RPMI8226 (cell line): ENCODE data around the gene ARHGAP28.

ENCODE experiments used
- DNase-seq: peaks from one replicate; pipeline ENCODE4 v3.0.0-alpha.2; 2015

ARHGAP28 gene

GRCh38 chr18:6876641-6877041 lies 147.1 kb downstream of the ARHGAP28 start:
- DNase-seq: no peak

- no peak for DNase-seq
These were observed 147.8 kb downstream of the ARHGAP28 start for GRCh38 chr18:6877288-6877687.

GRCh38 chr18:6878556-6879297 lies 149.2 kb downstream of the ARHGAP28 start:
- no peak for DNase-seq

DNA sequence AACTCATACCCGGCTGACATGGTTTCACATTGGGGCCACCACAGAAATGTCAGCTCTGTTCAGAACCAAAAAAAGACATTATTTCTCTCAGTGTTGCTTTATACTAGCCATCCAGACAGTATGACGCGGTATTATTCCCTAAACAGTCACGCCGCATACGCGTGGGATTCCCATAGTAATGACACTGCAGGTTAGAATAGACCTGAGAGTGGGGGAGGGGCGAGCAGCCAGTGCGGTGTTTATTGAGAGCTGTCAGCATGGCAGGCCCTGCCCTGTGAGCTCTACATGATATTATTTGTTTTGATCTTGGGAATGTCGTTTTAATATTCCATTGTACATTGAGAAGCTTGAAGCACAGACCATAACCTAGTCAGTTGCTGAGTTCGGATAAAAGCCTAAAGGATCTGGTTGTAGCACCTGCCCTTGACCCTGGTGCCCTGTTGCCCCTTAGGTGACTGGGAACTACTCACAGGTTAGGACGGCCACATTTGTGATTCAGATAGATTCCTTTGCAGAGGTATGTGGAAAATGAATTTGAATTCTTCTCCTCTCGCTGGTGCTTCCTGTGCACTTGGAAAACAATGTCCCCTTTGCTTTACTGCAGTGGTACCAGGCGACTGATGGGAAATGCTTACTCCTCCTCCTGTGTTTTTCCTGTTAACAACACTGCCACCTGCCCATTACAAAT lies 150.1 kb downstream of the ARHGAP28 start:
- DNase-seq: no peak

DNA sequence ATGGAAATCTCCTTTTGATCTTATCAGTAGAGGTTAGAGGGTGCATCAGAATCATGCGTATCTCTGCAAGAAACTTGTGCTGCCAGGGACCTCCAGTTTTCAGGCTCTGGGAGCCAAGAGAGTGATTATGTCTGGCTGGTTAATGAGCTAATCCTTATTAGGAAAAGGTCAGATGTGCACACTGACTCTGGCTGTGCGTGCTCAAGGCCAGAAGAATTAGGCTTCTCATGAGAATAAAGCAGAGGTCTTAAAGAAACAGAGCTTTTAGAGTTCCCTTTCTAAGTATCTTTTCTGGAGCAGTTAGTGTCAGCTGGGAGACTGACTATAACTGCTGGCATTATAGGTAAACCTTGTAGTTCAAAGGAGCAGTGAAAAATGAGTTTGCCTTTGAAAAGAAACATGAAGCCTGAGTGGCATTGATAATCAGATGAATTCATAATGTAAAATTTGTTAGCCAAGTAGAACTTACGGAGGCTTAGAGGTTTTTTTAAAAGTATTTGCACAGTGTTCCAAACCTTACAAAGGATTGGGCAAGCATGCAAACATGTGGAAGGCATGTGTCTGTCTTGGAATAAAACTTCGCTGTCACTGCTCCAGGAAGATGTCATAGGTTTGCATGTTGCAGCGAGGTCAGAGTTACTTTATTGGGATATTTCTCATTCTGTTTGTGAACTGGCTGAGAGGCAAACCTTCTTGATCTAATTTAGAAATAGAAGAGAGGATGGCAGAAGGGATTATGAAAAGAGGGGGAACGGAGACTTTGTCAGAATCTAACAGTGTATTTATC lies 151.7 kb downstream of the ARHGAP28 start:
- DNase-seq: no peak

GRCh38 chr18:6882401-6882800 lies 152.9 kb downstream of the ARHGAP28 start:
- no peak for DNase-seq

- DNase-seq: no peak
These were observed 155.5 kb downstream of the ARHGAP28 start for GRCh38 chr18:6885006-6885481.

- DNase-seq: peak; percentile 63
These were observed 156.7 kb downstream of the ARHGAP28 start for GRCh38 chr18:6885992-6886796.

DNA sequence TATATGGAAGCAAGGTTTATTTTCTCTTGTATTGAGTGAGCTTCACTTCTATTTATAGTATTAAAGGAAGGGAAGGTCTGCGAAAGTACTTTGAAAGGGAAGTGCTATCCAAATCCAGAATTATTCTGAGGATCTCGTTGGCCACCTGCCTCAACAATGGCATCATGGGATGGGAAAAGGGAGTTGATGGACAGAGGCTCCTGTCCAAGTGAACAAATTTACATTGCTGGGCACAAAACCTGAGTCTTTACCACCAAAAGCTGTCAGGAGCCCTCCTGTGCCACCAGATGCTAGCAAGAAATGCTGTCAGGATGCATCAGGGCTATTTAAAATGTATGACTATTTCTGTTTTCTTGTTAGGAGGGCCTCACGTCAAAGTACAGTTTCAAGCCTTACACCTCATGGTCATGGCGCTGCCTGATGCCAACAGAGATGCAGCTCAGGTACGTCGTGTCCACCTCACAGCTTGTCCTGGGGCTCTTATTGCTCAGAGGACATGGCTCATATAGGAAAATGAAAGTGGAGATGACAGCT lies 157.3 kb downstream of the ARHGAP28 start:
- DNase-seq: no peak

DNA sequence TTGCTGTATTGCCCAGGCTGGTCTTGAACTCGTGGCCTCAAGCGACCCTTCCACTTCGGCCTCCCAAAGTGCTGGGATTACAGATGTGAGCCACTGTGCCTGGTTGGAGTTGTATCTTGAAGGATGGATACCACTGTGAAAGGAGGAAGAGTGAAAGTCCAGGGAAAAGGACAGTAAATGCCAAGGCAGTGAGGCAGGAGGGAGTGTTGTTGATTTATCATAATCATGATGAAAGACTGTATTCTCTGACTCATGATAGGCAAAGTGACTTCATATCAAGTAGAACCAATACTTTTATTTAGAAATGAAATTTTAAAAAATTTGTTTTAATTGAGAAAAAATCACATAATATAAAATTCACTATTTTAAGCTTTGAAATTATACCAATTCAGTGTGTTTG lies 162.3 kb downstream of the ARHGAP28 start:
- no peak for DNase-seq

GRCh38 chr18:6901286-6901926 lies 171.9 kb downstream of the ARHGAP28 start:
- no peak for DNase-seq

DNA sequence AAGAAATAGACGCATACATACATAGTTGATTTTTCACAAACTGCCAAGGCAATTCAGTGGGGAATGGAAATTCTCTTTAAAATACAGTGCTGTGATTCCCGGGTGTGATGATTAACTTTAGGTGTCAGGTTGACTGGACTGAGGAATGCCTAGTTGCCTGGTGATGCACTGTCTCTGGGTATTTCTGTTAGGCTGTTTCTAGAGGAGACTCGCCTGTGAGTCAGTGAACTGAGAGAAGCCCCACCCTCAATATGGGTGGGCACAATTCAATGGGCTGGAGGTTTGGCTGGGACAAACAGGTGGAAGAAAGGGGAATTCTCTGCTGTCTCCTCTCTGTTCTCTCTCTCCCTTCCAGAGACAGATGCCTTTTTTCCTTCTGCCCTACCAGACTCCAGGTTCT lies 187.6 kb downstream of the ARHGAP28 start:
- no peak for DNase-seq

DNA sequence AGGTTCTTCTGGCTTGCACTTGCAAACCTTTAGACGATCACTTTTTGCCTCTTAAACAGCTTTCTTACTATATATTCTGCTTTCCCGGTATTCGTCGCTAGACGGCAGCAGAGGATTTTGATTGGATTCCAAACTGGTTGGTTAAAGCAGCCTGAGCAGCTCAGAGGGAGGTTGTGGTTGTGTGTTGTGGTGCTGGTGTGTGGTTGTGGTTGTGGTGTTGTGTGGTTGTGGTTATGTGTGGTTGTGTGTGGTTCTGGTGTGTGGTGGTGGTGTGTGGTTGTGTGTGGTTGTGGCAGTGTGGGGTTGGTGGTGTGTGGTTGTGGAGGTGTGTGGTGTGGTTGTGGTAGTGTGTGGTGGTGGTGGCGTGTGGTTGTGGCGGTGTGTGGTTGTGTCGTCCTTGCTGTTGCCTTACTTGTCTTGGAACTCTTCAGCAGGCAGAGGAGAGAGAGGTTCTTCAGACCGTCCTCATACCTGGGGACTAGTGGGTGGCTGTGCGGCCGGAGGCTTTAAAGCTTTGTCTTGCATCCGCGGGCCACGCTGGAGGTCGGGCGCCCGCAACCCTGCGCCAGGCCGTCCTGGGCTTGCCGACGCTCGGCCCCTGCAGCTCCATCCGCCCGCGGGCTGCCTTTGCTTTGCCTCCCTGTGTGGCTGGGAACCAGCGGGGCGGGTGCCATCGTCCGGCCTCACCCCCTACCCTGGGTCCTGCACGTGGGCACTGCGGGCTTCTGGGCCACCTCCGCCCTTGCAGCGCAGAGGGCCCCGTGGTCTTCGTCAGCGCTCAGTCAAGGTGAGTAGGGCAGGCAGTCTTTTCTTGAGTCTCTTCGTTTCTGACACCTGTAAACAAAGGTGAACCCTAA lies 190.8 kb downstream of the ARHGAP28 start:
- DNase-seq: peak; percentile 69

DNA sequence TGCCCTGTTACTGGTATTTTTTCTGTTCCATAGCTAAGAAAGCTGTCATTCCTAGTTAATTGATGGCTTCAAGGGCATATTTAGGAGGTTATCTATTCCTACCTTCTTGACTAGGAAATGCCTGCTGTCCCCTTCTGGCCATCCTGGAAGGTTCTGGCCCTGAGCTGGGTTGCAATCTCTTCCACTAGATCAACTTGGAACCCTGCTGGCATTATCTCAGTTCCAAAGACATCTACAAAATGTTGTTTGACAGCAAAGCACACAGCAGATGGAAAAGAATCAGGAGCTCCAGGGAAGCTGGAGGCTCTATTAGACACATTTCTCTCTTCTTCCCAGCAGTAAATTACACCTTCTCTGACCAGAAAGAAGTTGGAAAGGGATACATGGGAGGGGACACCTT lies 192.1 kb downstream of the ARHGAP28 start:
- DNase-seq: no peak

DNA sequence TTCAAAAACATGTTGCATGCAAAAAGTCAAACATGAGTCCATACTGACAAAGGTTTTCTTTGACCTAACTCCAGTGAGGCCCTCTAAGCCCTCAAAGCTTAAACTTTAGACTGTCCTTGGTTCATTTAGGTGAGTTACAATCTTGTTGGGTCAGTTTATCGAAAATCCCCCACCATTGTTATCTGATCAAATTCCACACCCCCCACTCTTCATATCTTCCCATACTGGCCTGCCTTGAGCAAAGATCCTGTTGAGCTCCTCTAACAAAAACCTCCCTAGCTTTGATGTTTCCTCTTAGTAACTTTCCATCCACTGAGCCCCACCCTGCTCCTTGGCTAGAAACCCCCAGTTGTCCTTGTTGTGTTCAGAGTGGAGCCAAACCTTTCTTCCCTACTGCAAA lies 193.7 kb downstream of the ARHGAP28 start:
- no peak for DNase-seq

DNA sequence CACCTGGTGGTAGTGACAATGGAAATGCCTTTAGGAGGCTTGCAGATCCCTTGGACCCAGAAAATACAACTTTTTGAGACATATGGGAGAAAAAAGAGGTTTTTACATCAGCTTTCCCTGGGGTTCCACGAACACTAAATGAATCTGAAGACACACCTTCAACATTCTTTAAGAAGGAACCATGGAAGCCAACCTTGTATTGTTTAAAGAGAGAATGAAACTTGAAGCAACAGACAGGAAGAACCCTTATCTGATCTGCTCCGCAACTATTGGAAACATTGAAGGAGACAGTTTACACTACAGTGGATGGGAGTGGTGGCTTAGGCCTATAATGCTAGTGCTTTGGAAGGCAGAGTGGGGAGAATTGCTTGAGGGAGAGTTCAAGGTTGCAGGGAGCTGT lies 197.6 kb downstream of the ARHGAP28 start:
- DNase-seq: no peak

GRCh38 chr18:6928359-6928758 lies 198.8 kb downstream of the ARHGAP28 start:
- no peak for DNase-seq

DNA sequence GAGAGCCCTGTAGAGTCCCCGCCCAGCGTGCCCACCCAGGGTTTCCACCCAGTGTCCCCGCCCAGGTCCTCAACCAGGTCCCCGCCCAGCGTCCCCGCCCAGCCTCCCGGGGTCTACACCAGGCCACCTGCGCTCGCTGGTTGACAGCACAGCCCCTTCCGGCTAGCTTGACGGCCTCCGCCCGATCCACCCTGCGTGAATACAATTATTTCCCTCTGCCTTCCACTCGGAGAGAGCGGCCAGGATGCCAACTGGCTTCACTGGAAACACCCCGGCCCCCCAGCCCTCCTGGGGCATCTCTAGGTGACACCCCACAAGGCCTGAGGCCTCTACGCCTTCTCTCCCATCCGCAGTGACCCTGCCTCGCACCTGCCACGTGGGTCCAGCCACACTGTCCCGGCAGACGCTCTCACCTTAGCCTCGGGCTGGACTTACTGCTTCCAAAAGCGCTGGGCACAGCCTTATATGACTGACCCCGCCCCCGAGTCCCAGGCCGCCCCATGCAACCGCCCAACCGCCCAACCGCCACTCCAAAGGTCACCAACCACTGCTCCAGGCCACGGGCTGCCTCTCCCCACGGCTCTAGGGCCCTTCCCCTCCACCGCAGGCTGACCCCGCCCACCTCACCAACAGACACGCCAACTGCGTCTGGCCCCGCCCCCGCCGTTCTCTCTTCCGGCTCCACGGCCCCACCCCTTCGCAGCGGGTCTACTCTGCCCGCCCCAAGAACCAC lies 200.0 kb downstream of the ARHGAP28 start:
- peak; percentile 57 for DNase-seq

- DNase-seq: no peak
These were observed 205.3 kb downstream of the ARHGAP28 start for GRCh38 chr18:6934859-6935258.

DNA sequence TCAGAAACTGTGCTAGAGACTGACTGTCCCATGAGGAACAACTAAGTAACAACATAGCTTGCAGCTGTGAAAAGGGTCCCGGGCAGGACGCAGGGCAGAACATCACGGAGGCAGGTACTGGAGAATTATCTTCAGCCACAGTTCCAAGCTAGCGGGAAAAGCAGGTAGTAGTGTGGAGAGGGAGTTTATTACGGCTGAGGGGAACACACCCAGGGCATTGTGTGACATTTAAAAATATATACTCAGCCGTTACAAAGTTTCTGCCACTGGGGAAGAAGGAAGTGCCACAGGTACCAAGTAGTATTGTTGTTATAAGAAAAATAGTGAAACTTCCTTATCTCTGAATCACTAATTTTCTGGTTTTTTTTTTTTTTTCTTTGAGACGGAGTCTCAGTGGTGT lies 208.5 kb downstream of the ARHGAP28 start:
- no peak for DNase-seq
